ENCODE results near the gene PKD2L1.
"Not testable (repeated sequence)": the region's sequence is repeated elsewhere in the genome, so short reads cannot be mapped to it uniquely, and the experiment has no call there.

PKD2L1 gene

DNA sequence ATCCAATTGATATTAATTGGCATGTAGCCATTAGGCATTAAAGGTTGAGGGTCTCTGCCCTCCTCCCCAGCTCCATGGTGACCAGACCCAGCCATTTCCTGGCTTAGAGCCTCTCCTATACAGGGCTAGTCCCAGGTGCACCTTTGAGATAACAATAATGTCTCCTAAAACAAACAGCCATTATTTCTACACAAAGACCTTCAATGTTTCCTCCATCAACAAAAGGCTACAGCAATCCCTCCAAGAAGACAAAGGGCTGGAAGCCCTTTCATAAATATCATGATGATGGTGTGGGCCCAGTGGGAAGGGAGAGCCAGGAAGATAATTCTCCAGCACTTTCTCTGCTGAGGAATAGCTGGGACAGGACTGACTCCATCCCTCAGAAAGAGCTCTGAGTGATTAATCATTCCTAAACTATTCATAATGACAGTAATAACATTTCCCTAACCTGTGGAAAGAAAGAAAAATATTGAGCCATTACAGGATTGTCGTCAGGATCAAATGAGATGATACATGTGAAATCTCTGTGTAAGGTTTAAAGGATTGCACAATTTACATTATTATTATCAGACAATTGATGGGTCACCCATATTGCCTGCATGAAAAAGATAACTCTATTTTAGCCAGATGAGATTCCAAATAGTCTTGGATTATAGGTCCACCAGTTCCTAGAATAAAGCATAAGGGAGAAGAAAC, 10.2 kb downstream of the PKD2L1 start:
- H3K4me2 ChIP-seq (ENCODE audit: low read length), result no peak overlapping the region
- no peaks in the 10 kb centered on the region for H3K9me3 ChIP-seq (replicated peaks; ENCODE audit: low read length)
- H3K9ac ChIP-seq (ENCODE audit: low read depth, low read length), result no peak overlapping the region
- peaks cover 49% of the 10 kb centered on the region for H3K27me3 ChIP-seq (ENCODE audit: control insufficient read depth, insufficient read depth, low read length)
- no peaks in the 10 kb centered on the region for H3K36me3 ChIP-seq (ENCODE audit: insufficient read depth, low read length)
- H3K4me1 ChIP-seq (ENCODE audit: control insufficient read depth, insufficient read depth, low read length), result no peaks in the 10 kb centered on the region
- no peak overlapping the region for H3K4me3 ChIP-seq (ENCODE audit: low read length)

DNA sequence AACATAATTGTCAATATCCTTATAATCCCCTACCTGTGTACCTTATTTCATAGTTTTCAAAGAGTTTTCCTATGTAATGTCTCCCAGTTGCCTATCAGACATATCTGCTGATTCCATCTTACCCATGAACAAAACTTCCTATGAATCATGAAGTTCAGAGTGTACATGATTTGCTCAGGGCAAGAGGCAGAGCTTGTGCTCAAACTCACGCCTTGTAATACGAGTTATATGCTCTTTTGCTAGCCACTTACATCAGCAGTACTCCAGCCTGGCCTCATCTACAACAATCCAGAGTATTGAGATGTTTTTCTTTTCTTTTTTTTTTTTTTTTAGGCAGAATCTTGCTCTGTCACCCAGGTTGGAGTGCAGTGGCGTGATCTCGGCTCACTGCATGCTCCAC, 11.8 kb downstream of the PKD2L1 start:
- H3K27me3 ChIP-seq (ENCODE audit: control insufficient read depth, insufficient read depth, low read length), result peaks cover 51% of the 10 kb centered on the region
- no peaks in the 10 kb centered on the region for H3K9me3 ChIP-seq (replicated peaks; ENCODE audit: low read length)

DNA sequence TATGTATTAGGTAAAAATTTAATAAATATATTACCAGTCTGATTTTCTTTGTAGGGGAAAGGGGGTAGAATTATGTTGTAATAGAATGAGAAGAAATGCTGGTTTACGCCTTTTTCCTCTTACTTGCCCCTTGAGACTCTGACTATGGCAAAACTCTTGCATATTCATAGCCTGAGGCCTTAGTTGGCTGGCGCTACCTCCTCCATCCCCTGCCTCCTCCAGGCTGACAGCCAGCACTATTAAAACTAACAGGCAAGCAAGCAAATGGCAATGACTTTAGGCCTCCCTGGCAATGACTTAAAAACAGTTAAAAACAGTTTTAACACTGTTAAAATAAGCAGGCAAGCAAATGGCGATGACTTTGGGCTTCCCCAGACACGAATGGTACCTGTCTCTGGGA, 14.4 kb downstream of the PKD2L1 start:
- Histone ChIP-seq H3K36me3 (ENCODE audit: insufficient read depth, low read length) (no peaks in the 10 kb centered on the region), H3K27me3 (ENCODE audit: control insufficient read depth, insufficient read depth, low read length) (peaks cover 70% of the 10 kb centered on the region), H3K4me2 (ENCODE audit: low read length) (no peak overlapping the region), H3K9me3 (replicated peaks; ENCODE audit: low read length) (no peaks in the 10 kb centered on the region), H3K9ac (ENCODE audit: low read depth, low read length) (no peak overlapping the region), H3K4me1 (ENCODE audit: control insufficient read depth, insufficient read depth, low read length) (no peaks in the 10 kb centered on the region), H3K4me3 (ENCODE audit: low read length) (no peak overlapping the region)

More for the DNA sequence above, 11.8 kb downstream of the PKD2L1 start:
- H3K4me2 ChIP-seq (ENCODE audit: low read length), result no peak overlapping the region
- H3K9ac ChIP-seq (ENCODE audit: low read depth, low read length), result no peak overlapping the region
- H3K36me3 ChIP-seq (ENCODE audit: insufficient read depth, low read length), result no peaks in the 10 kb centered on the region
- no peak overlapping the region for H3K4me3 ChIP-seq (ENCODE audit: low read length)
- no peaks in the 10 kb centered on the region for H3K4me1 ChIP-seq (ENCODE audit: control insufficient read depth, insufficient read depth, low read length)

DNA sequence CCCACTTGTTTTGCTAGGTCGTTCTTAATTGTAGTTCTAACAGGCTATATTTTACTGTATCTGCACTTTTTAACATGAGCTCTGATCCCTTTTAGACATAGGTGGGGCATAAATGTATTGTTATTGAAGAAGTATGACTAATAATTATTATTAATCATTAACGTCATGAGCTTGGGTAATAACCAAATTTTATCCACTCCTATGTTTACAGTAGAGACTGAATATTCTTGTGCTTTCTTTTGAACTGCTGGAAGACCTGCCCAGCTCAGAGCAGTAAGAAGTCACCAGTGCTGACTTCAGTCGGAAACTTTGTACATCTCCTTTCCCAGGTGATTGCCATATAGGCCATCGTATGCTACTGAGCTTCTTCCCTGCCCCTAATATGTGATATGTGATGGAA, 18.7 kb downstream of the PKD2L1 start:
- Histone ChIP-seq H3K27me3 (ENCODE audit: control insufficient read depth, insufficient read depth, low read length) (peaks cover 72% of the 10 kb centered on the region), H3K36me3 (ENCODE audit: insufficient read depth, low read length) (no peaks in the 10 kb centered on the region), H3K4me2 (ENCODE audit: low read length) (no peak overlapping the region), H3K4me3 (ENCODE audit: low read length) (no peak overlapping the region), H3K9ac (ENCODE audit: low read depth, low read length) (no peak overlapping the region), H3K9me3 (replicated peaks; ENCODE audit: low read length) (no peaks in the 10 kb centered on the region), H3K4me1 (ENCODE audit: control insufficient read depth, insufficient read depth, low read length) (peaks cover 5% of the 10 kb centered on the region)

DNA sequence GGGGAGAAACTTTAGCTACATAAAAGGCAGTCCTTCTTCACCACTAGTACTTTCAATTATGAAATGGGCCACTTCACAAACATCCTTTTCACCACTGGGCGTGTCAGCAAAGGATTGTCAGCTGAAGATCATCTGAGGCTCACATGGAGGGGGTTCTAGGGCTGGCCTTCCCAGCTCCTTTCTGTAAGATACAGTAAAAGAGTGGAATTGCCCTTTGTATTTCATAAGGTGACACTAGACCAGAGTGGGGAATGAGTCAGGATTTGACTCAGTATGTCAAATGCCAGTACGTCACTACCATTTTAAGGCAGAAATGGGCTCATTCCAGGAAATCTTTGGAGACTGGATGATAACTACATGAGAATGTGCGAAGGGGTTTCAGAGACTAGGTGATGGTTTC, 22.3 kb downstream of the PKD2L1 start:
- Histone ChIP-seq H3K27me3 (ENCODE audit: control insufficient read depth, insufficient read depth, low read length) (peaks cover 76% of the 10 kb centered on the region), H3K4me3 (ENCODE audit: low read length) (no peak overlapping the region), H3K9ac (ENCODE audit: low read depth, low read length) (no peak overlapping the region), H3K4me1 (ENCODE audit: control insufficient read depth, insufficient read depth, low read length) (peaks cover 5% of the 10 kb centered on the region), H3K36me3 (ENCODE audit: insufficient read depth, low read length) (no peaks in the 10 kb centered on the region), H3K4me2 (ENCODE audit: low read length) (no peak overlapping the region), H3K9me3 (replicated peaks; ENCODE audit: low read length) (no peaks in the 10 kb centered on the region)

DNA sequence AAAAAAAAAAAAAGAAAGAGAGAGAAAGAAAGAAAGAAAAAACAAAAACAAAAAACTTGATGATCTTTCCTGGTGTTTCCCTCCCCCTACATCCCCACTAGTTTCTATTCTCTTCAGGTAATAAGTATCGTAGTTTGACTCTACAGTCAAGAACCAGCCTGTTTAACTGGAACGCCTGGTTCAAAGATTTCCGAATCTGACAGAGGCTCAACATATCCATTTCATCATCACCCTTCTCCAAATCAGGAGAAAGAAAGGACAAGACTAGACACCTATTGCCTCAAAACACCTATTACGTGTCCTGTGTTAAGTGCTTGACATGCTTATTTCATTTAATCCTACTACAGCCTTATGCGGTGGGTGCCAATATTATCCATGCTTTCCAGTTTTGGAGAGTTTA, 23.2 kb downstream of the PKD2L1 start:
- Histone ChIP-seq H3K4me2 (ENCODE audit: low read length) (no peak overlapping the region), H3K4me3 (ENCODE audit: low read length) (no peak overlapping the region), H3K27me3 (ENCODE audit: control insufficient read depth, insufficient read depth, low read length) (peaks cover 71% of the 10 kb centered on the region), H3K9me3 (replicated peaks; ENCODE audit: low read length) (no peaks in the 10 kb centered on the region), H3K36me3 (ENCODE audit: insufficient read depth, low read length) (no peaks in the 10 kb centered on the region), H3K9ac (ENCODE audit: low read depth, low read length) (no peak overlapping the region), H3K4me1 (ENCODE audit: control insufficient read depth, insufficient read depth, low read length) (peaks cover 5% of the 10 kb centered on the region)

DNA sequence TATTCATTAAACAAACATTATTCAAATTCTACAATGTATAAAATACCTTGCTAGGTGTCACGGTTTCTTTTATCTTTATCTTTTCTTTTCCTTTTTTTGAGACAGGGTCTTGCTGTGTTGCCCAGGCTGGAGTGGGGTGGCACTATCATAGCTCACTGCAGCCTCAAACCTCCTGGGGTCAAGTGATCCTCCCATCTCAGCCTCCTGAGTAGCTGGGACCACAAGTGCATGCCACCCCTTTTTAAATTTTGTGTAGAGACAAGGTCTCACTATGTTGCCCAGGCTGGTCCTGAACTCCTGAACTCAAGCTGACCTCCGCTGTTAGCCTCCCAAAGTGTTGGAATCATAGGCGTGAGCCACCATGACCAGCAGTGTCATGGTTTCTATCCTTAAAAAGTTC, 25.6 kb downstream of the PKD2L1 start:
- Histone ChIP-seq H3K4me2 (ENCODE audit: low read length) (no peak overlapping the region), H3K27me3 (ENCODE audit: control insufficient read depth, insufficient read depth, low read length) (peaks cover 60% of the 10 kb centered on the region), H3K9me3 (replicated peaks; ENCODE audit: low read length) (no peaks in the 10 kb centered on the region), H3K4me1 (ENCODE audit: control insufficient read depth, insufficient read depth, low read length) (peaks cover 5% of the 10 kb centered on the region), H3K9ac (ENCODE audit: low read depth, low read length) (no peak overlapping the region), H3K36me3 (ENCODE audit: insufficient read depth, low read length) (no peaks in the 10 kb centered on the region), H3K4me3 (ENCODE audit: low read length) (no peak overlapping the region)

DNA sequence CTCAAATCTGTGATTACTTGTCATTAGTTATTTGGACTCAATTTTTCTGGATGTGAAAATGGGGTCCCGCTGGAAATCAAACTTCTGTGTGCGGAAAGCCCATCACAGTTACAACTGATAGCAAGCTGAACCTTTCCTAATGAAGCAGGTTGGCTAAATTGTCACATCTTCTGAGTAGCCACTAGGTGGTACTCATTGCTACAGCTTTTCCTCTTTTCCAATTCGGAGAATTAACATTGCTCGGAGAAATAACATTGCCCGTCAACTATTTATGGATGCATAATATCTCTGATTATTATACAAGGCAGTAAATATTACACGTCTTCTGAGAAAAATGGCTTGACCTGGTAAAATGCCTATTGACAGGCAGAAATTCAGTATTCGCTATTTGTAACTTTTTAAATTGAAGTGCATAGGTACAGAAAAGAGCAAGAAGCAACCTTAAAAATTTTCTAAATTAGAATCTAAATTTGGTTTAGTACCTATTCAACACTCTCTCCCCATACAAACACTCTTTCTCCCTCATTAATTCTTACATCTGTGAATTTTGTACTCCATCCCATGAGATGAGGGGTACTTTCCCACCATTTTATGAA, 26.2 kb downstream of the PKD2L1 start:
- Histone ChIP-seq H3K4me3 (ENCODE audit: low read length) (no peak overlapping the region), H3K4me2 (ENCODE audit: low read length) (no peak overlapping the region), H3K4me1 (ENCODE audit: control insufficient read depth, insufficient read depth, low read length) (peaks cover 5% of the 10 kb centered on the region), H3K27me3 (ENCODE audit: control insufficient read depth, insufficient read depth, low read length) (peaks cover 60% of the 10 kb centered on the region), H3K36me3 (ENCODE audit: insufficient read depth, low read length) (no peaks in the 10 kb centered on the region), H3K9me3 (replicated peaks; ENCODE audit: low read length) (no peaks in the 10 kb centered on the region), H3K9ac (ENCODE audit: low read depth, low read length) (no peak overlapping the region)

DNA sequence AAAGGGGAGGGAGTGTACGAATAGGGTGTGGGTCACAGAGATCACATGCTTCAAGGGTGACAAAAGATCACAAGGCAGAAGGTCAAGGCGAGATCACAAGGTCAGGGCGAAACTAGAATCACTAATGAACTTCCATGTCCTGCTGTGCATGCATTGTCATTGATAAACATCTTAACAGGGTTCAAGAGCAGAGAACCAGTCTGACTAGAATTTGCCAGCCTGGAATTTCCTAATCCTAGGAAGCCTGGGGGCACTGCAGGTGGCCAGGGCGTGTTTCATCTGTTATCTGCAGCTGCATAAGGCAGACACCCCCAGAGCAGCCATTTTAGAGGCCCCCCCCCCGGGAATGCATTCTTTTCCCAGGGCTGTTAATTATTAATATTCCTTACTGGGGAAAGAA, 28.9 kb downstream of the PKD2L1 start:
- H3K4me2 ChIP-seq (ENCODE audit: low read length), result not testable (repeated sequence)
- peaks cover 69% of the 10 kb centered on the region for H3K27me3 ChIP-seq (ENCODE audit: control insufficient read depth, insufficient read depth, low read length)

DNA sequence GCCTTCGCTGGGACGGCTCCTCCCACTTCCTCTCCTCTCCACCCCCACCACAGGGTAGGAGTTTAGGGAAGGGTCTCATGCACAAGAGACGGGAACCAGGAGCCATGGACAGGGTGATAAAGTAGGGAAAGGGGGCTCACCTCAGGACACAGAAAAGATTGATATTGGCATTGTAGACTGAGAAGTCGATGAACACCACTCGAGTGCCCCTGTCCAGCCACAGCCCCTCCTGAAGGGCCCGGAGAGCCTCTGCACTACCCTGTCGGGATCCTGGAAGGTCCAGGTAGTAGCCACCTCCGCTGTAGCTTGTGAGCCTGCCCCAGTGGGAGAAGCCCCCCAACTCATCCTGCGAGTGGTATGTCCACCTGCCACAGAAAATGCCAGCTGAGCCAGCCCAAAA, 32.8 kb downstream of the PKD2L1 start:
- Histone ChIP-seq H3K4me2 (ENCODE audit: low read length) (no peak overlapping the region), H3K36me3 (ENCODE audit: insufficient read depth, low read length) (no peaks in the 10 kb centered on the region), H3K9me3 (replicated peaks; ENCODE audit: low read length) (no peaks in the 10 kb centered on the region), H3K9ac (ENCODE audit: low read depth, low read length) (no peak overlapping the region), H3K4me1 (ENCODE audit: control insufficient read depth, insufficient read depth, low read length) (no peaks in the 10 kb centered on the region), H3K4me3 (ENCODE audit: low read length) (no peak overlapping the region), H3K27me3 (ENCODE audit: control insufficient read depth, insufficient read depth, low read length) (peaks cover 58% of the 10 kb centered on the region)

More for the DNA sequence above, 28.9 kb downstream of the PKD2L1 start:
- H3K4me1 ChIP-seq (ENCODE audit: control insufficient read depth, insufficient read depth, low read length); H3K36me3 ChIP-seq (ENCODE audit: insufficient read depth, low read length); H3K9ac ChIP-seq (ENCODE audit: low read depth, low read length); H3K4me3 ChIP-seq (ENCODE audit: low read length); H3K9me3 ChIP-seq (replicated peaks; ENCODE audit: low read length): not testable (repeated sequence)

DNA sequence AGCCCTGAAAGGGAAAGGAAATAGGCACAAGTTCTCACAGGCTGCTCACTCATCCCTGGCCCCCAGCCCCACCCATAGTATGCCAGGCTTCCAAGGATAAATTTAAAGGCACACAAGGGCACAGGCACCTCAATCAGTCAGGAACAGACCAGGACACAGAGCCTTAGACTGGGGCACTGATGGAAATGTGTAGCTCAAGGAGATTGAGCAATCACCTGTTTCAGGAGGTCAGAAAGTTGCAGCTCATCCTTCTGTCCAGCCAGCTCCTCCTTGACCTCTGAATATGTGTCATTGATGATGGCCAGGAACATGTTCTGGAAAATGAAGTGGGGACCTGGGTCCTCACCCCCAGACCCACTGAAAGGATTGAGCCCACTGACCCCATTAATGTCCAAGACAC, 37.0 kb downstream of the PKD2L1 start:
- Histone ChIP-seq H3K4me1 (ENCODE audit: control insufficient read depth, insufficient read depth, low read length) (no peaks in the 10 kb centered on the region), H3K9ac (ENCODE audit: low read depth, low read length) (no peak overlapping the region), H3K9me3 (replicated peaks; ENCODE audit: low read length) (no peaks in the 10 kb centered on the region), H3K27me3 (ENCODE audit: control insufficient read depth, insufficient read depth, low read length) (peaks cover 52% of the 10 kb centered on the region), H3K4me3 (ENCODE audit: low read length) (no peak overlapping the region), H3K4me2 (ENCODE audit: low read length) (no peak overlapping the region), H3K36me3 (ENCODE audit: insufficient read depth, low read length) (no peaks in the 10 kb centered on the region)

DNA sequence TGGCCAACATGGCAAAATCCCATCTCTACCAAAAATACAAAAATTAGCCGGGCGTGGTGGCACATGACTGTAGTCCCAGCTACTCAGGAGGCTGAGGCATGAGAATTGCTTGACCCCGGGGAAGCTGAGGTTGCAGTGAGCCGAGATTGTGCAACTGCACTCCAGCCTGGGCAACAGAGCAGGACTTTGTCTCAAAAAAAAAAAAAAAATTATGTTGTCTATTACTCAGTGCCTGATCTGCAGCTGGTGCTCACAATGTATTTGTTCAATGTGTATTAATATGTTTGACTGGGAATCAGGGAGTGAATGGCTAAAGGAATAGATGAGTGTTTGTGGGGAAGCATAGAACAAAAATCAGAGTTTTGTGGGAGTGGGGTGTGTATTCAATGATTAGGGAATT, 37.7 kb downstream of the PKD2L1 start:
- H3K9ac ChIP-seq (ENCODE audit: low read depth, low read length); H3K4me3 ChIP-seq (ENCODE audit: low read length); H3K4me1 ChIP-seq (ENCODE audit: control insufficient read depth, insufficient read depth, low read length); H3K9me3 ChIP-seq (replicated peaks; ENCODE audit: low read length); H3K4me2 ChIP-seq (ENCODE audit: low read length); H3K36me3 ChIP-seq (ENCODE audit: insufficient read depth, low read length): not testable (repeated sequence)
- peaks cover 44% of the 10 kb centered on the region for H3K27me3 ChIP-seq (ENCODE audit: control insufficient read depth, insufficient read depth, low read length)

All from skeletal muscle satellite cell (primary cell).